Measurements from ENCODE around the gene ITSN1. TPM values are rescaled to one million over a fixed set of nuclear protein-coding genes. Genes with fewer than 3 reads are reported as not detected.
A peak's percentile ranks its signal among the peaks of the same experiment; 100 is the strongest.
"Not testable (repeated sequence)": the region's sequence is repeated elsewhere in the genome, so short reads cannot be mapped to it uniquely, and the experiment has no call there.

The ITSN1 gene
- total RNA-seq, 1 donor from 2014 or later, result 9.8 TPM

DNA sequence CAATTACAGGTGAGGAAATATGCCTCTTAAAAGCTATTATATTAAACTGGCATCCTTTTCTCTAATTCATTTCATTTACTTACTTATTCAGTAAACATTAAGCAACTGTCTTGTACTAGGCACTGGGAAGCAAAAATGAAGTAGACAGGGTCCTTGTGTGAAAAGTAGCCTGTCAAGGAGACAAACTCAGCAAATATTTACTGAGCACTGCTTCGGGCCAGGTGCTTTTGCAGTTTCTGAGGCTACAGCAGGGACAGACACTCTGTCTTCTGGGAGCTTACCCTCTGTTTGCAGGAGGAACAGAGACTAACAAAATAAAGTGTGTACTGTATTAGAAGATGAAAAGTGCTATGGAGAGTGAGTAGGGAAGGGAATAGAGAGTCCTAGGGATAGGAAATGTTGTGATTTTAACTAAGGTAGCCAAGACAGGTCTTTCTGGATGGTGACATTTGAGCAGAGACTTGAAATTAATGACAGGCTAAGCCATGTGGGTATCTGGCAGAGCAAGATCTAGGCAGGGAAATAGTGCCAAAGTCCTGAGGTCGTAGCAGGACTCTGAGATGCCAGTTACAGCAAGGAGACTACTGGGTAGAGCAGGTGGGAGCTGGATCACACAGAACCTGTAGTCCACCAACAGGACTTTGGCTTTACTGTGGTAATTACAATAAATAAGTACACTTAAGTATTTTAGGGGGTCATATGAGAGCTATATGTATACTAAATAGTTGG, 133.0 kb downstream of the ITSN1 start:
- ATAC-seq, result no peak

DNA sequence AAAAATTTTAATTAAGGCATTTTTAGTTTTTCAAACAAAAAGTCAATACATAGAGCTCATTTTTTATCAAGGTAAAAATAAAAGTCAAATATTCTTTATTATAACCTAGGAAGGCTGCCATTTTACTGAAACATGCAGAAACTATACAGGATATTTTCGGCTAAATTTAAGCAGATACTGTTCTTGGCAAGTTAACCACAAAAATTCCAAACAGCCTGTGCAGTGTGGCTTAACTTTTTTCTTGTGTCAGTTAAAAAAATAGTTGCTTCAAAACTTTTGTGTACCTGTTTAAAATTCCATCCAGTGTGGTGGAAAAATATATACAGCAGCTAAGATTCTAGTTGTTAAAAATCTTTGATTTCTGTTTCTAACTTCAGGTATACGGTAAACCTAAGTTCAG, 138.3 kb downstream of the ITSN1 start:
- no peak for ATAC-seq

DNA sequence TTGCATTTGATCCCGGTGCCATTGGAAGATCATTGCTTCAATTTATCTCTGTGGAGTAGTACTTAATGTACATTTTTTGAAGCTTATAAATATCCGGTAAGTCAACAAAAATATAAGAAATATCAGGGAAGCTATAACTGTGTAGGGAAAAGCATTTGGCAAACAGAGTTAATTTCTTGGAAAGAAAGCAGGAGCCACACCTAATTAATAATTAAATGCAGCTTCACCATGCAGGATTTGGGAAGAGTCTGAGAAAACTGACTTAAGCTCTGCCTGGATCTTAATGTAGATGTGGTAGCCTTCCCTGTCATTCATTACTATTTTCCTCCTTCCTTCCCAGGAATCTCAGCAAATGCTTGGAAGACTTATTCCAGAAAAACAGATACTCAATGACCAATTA, 138.8 kb downstream of the ITSN1 start:
- ATAC-seq, result no peak

DNA sequence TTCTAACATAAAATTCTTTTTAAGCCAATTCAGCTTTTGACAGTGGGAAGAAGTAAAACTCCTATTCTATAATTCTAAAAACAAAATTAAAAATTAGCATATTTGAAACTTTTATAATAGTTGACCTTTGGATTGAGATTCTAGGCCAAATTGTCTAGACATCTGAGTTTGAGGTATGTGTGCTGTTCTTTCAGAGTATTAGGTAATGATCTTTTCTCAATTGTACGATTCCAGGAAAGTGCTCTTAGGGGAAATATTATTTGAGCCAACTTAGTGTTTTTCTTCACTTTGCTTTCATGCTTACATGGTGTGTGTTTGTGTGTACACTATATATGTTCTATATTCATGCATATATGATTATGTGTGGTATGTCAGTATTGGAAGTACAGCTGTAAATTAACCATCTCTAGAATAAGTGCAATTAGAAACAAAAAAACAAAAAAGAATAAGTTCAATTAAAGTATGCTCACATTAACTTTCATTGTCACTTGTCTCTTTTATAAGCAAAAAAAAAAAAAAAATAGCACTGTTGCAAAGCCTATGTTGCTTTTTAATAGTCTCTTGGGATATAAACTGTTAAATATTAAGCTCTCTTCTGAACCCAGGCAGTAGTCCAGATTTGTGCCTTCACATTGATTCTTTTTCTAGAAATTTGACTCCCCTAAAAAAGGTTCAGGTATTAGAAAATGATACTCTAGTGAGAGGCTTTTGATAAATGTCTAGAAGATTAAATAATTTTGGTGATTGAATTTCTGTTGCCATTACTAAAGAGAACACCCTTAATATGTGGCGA, 141.1 kb downstream of the ITSN1 start:
- ATAC-seq, result no peak

DNA sequence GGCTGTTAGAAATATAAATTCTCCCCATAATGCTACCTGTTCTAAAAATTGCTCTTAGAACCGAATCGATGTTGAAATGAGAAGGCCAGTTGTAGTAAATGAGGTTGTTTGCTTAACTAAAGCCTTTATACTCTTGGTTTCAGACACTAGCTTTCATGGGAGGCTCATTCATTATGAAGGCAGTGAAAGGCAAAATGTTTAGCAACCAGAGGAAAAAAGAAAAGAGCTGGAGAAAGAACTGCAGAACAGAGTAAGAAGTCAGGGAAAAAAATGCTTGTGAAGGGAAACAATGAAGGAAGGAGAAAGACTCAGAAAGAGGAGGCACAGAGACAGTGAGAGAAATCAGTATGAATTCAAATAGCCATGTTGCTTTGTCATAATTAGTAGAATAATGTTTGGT, 145.1 kb downstream of the ITSN1 start:
- no peak for ATAC-seq

DNA sequence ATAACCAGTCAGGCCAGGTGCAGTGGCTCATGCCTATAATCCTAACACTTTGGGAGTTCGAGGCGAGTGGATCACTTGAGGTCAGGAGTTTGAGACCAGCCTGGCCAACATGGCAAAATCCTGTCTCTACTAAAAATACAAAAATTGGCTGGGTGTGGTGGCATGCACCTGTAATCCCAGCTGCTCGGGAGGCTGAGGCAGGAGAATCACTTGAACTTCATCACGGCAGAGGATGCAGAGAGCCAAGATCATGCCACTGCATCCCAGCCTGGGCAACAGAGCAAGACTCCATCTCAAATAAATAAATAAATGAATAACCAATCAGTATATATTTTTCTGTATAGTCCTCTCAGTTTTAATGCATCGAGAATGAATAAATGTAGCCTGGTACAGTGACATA, 146.1 kb downstream of the ITSN1 start:
- not testable (repeated sequence) for ATAC-seq

DNA sequence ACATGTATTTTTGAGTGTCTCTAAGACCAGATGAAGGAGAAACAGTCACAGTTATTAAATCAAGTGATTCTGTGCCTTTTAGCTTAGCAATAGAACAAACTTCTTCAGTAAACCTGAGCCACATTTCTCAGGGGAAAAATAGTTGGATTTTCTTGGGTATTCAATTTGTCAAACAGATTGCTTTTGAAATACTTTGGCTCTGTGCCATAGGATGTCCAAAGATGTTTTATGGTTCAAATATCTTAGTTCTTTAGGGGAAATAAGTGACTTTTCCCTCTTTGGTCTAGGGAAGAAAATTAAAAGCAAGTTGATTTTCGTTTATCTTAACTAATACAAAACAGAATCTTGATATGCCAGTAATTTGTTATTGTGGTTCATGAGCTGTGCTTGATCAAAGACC, 147.4 kb downstream of the ITSN1 start:
- ATAC-seq, result no peak

DNA sequence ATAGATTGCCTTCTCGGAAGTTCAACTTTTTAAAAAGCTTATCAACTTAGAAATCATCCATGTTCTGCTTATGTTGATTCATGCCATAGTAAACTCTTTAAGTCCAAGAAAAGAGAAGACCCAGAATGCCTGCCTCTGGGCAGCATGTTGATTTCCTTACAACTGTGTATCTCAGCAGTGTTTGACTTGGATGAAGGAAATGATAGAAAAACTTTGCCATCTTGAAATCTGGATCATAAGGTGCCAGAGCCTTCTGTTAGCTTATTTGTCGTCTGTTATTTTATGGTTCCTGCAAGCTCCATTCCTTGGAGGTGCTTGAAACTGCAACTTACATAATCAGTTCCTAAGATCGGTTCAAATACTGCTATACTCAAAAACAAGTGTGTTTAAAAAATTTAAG, 148.8 kb downstream of the ITSN1 start:
- no peak for ATAC-seq

DNA sequence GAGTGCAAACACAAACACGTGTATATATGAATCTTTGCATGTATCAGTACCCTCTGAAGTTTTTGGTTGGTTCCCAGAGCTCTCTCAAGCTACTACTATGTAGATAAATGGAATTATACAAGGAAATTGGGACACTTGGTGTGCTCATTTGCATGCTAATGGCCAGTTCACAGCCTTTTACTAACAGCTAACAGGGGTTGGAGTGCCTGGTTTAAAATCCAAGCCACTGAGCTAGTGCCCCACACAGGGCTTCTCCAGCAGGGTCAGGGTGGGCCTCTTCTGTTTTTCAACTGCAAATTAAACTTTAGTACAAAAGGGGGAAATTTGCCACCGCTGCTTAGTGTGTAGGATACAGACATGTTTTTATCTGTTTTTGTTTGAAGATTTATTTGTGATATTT, 152.3 kb downstream of the ITSN1 start:
- no peak for ATAC-seq

DNA sequence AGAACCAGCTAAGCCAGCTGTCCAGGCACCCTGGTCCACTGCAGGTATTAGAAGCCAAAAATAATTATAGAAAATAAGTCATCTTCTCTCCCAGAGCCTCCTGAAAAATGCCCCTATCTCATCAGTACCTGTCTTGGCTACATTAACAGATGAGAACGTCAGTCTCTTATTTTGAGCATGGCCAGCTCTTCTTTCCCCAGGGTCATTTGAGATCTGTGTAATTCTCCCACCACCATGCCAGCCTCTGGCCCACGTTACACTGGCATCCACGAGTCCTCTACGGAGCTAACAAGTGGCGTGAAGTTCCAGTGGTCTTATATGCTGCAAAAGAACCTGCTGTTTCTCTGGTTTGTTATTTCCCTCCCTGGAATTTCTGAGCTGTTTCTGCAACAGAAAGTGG, 155.3 kb downstream of the ITSN1 start:
- no peak for ATAC-seq

DNA sequence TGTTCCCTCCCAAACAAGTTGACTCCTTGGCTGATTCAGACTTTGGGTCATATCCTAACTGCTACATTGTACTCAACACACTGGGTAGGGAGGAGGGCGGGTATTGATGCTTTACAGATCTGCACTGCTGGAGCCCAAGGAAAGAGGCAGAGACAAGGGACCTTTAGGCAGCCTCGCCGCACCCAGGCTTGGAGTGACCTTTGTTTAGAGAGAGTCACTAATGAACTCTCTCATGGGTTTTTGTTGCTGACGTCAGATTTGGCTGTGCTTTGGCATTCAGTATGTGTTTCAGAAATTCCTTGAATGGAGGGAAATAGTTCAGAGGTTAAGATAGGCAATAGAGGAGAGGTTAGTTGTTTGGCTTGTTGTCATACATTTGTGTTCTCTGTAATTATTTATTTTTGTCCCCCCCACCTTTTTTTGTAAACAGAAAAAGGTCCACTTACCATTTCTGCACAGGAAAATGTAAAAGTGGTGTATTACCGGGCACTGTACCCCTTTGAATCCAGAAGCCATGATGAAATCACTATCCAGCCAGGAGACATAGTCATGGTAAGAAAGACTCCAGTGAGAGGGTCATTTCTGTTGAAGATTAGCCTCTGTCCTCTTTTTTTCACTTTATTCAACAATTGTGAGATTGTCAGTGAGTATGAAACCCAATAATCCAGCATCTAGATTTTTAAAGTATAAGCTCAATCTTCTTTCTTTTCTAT, 157.2 kb downstream of the ITSN1 start:
- ATAC-seq, result no peak

DNA sequence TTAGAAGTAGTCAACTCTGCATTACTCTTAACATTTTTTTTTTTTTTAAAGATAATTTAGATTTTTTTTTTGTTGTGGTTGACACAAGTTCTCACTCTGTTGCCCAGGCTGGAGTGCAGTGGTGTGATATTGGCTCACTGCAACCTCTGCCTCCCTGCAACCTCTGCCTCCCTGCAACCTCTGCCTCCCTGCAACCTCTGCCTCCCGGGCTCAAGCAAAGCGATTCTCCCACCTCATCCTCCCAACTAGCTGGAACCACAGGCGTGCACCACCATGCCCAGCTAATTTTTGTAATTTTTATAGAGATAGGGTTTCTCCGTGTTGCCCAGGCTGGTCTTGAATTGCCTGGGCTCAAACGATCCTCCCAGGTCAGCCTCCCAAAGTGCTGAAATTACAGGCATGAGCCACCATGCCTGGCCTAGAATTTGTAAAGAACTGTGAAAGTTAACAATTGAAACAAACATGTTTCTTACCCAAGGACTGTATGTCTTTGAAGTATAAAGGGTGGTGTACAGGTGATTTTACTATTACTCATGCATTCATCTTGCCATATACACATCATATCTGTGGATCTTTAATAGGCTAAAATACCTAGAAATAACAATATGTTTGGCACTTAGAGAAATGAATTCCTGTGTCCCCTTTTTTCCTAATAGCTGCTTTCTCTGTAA, 158.6 kb downstream of the ITSN1 start:
- no peak for ATAC-seq

DNA sequence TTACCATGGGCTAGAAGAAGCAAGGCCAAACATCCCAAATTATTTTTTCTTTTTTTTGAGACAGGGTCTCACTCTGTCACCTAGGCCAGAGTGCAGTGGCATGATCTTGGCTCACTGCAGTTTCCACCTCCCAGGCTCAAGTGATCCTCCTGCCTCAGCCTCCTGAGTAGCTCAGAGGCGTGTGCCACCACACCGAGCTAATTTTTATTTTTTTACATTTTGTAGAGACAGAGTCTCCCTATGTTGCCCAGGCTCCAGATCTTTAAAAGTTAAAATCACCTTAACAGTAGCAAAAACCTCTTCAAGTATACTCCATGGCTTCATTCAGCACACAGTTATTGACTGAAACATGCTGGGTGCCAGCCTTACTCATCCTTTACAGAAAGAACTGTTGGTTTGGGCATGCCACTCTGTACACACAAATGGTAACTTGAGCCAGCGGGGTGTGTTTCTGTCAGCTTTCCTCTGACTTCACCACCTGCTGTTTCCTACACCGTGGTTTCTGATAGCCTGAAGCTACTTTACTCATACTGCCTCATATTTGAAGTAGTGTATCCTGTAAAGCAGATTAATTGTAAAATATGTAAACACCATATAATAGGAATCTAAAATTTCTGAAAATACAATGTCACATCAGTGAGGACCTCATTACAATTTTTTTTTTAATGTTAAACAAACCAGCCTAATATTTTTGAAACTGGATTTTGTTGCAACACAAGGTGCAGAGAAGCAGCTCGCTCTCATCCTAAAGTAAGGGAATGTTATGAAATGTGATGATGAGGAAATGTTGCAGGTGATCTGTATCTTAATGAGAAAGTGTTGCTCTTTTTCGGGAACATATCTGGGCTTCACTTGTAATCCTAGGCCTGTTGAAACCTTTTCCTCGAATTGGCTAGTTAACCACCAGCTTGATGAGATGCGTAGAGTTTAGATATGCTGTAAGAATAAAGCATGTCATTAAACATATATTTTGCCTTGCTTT, 159.4 kb downstream of the ITSN1 start:
- ATAC-seq, result peak; percentile 99

DNA sequence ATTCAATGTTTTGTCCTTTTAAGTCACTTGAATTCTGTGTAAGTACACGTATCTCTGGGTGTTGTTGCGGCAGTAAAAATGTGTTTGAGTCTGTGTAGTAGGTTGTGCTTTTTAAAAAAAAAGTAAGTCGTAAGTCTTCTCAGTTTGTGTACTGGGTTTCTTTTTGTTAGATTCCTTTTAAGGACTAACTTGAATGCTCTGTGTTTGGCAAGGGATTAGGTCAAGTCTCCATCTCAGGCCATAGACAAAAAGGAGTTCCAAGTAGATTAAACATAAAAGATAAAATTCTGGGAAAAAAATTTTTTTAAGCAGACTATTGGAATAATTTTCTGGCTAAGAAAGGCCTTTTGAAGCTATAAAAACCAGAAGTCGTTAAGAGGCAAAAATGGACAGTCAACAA, 160.2 kb downstream of the ITSN1 start:
- no peak for ATAC-seq

DNA sequence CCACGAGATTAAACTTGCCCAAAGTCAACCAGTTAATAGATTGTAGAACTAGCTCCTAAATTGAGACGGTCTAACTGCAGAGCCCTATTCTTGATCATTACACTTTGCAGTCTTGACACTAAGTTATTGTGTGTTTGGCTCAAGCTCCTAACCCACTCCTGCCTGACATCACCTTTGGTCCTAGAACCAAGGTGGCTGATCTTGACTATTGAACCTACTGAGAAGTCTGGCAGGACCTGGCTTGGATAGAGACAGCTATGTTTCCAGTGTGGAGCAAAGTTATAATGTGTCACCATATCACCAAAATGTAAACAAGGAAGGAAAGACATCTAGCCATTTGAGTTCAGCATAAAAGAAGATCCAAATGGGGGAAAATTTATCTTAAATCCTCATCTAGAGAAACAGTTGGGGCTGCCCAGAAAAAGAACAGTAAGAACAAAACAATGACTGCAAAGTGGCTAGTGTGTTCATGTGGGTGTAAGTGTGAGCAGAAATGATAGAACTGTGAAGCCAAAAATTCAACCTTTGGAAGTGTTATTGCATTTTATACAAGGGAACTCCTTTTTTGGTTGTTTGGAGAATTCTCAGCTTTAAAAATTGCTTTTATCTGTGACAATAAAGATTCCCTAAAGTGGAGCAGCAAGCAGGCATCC, 166.5 kb downstream of the ITSN1 start:
- no peak for ATAC-seq

DNA sequence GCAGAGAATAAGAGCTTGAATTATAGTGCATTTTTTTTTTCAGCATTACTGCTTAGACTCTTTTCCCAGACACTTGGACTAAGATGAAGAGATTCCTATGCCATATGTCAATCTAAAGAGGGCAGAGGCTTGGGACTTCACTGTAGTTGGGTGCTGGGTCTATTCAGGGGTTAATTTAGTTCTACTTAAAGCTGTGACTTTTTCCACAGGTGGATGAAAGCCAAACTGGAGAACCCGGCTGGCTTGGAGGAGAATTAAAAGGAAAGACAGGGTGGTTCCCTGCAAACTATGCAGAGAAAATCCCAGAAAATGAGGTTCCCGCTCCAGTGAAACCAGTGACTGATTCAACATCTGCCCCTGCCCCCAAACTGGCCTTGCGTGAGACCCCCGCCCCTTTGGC, 168.5 kb downstream of the ITSN1 start:
- ATAC-seq, result no peak

DNA sequence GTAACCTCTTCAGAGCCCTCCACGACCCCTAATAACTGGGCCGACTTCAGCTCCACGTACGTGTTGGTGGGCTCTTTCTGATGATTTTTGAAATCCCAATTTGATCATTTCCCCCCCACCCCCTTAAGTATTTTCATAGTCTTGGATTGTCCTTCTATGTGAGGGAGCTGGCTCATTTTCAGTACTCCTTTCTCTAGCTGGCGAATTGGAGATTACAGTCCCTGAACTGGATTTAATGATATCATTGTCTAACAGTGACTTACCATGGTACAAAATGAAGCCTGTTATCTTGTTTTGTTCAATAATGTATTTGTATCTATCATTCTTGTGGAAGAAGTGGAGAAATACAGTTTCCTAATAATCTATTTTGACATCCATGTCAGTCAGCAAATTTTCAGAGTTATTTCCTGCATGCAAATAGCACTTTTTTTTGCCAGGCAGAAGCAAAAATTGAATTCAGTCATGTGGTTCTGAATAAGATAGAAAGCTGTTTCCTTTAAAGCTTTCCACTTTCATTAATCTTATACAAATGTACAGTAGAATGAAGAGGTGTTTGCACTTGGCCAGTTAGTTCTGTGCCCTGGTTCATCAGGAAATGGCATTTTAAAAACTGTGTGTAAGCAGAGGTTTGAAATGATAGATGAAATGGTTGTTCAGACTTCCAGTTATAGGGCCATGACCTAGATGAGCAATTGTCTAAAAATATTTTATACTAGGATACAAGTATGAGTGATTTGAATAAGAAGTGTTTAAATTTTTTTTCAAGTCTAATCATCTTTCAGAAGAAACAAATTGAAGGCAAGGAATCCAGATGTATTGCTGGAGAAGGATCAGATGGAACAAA, 169.1 kb downstream of the ITSN1 start:
- ATAC-seq, result no peak

DNA sequence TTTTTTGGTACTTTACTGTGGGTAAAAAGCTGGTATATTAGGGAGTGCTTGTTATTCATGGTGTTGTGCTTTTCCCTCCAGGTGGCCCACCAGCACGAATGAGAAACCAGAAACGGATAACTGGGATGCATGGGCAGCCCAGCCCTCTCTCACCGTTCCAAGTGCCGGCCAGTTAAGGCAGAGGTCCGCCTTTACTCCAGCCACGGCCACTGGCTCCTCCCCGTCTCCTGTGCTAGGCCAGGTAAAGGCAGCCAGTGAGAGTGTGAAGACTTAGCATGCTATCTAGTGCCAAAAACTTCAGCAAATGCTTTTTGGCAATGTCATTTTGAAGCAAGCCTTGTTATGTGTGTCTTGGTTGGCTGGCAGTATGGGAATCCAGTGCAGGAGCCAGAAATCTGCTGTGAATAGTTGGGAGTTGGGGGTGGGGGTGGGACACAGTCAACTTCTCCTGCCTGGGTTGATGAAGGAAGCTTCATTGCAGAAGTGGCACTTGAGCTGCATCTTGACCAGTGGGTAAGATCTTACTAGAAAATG, 171.6 kb downstream of the ITSN1 start:
- ATAC-seq, result no peak

DNA sequence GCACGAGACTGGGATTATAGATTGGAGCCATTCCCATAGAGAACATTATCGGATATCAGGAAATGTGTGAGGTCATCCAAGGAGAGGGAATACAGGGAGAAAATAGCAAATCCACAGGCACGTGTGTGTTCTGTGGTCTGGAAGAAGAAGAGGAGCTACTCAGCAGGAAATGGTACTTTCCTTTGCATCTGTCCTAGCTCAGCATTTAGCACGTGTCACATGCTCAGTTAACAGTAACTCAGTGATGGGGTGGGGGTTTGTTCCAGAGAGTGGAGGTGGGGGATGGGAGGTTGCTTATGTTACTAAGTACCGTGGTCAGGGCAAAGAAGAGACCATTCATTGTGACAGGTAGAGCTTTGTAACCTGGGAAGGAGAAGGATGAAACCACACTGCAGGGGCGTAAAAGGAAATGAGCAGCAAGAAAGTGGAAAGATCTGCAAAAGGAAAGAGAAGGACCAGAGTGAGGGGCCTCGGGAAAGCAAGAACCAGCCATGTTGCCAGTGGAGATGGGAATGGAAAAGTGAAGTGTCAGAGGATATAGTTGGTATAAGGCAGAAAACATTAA, 172.9 kb downstream of the ITSN1 start:
- ATAC-seq, result no peak

DNA sequence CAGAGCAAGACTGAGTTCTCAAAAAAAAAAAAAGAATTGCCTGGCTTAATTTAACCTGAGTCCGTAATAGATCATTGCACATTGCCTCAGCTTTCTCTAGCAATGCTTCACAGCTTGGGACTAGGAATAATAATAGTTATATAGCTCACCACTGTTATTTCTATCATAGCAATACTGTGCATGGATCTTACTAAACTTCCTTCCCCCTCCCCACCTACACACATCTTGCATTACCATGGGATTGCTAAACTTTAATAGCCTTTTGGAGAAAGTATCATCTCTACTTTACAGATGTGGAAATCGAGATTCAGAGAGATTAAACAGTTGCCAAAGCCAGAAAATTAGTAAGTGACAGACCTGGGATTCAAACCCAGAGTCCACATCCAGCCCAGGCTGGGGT, 173.9 kb downstream of the ITSN1 start:
- no peak for ATAC-seq
